Endothelial cell of umbilical vein (primary cell): ENCODE results near the gene TSPYL1. TPM values are rescaled to one million over a fixed set of nuclear protein-coding genes. Genes with fewer than 3 reads are reported as not detected.
A peak's percentile ranks its signal among the peaks of the same experiment; 100 is the strongest.

Experiments used
- BruUV-seq: library from RNA; stranded (reverse); fragments of 400-500 nt; replicated peaks from 2 replicates; lab custom pipeline; 2021; lab: Mats Ljungman, UMichigan
- CTCF ChIA-PET: fragments of 300-600, 350-600 bp; sonication (Branson Sonifier 250); formaldehyde crosslinking; loops from one replicate; lab custom pipeline; 2021; ENCODE audit warnings: antibody characterized with exemption, inconsistent platforms; lab: Charles Lee
- POLR2A ChIA-PET: fragments of 300-600, 350-600 bp; sonication (Branson Sonifier 250); formaldehyde crosslinking; loops from one replicate; lab custom pipeline; 2021; ENCODE audit warnings: antibody characterized with exemption, inconsistent platforms; lab: Charles Lee
- DNase-seq: peaks from one replicate; pipeline ENCODE4 v3.0.0-alpha.2; 2011; ENCODE audit warnings: low read depth, low spot score
- FAIRE-seq: peaks from 2 replicates; lab custom pipeline; 2011; peaks lifted over from hg19 to GRCh38; lab: Jason Lieb, UNC
- H2AFZ ChIP-seq: 2 replicates; pipeline ENCODE4 v1.6.0; 2012; ENCODE audit warnings: low read depth, low read length, control low read depth, inconsistent platforms
- H3K27ac ChIP-seq: 2 replicates; pipeline ENCODE4 v1.5.1; 2011; ENCODE audit warnings: low read depth, mild to moderate bottlenecking, control low read depth, low read length, moderate library complexity; ENCODE audit not compliant: insufficient read depth
- H3K27me3 ChIP-seq, 2 experiments: 2 replicates each; pipeline versions ENCODE4 v1.6.0 to v1.6.1; 2011; ENCODE audit warnings: low read length in 2 of 2, mixed read lengths in 1 of 2; ENCODE audit not compliant: control insufficient read depth in 2 of 2, insufficient read depth in 2 of 2
- H3K36me3 ChIP-seq, 2 experiments: 2 replicates in 1 of 2; 3 replicates in 1 of 2; pipeline ENCODE4 v1.5.1; 2011; ENCODE audit warnings: low read length in 2 of 2, mild to moderate bottlenecking in 1 of 2, moderate library complexity in 1 of 2; ENCODE audit not compliant: control insufficient read depth in 2 of 2, insufficient read depth in 2 of 2; ENCODE audit errors: extremely low read depth in 1 of 2
- H3K4me1 ChIP-seq: 3 replicates; pipeline ENCODE4 v1.5.1; 2011; ENCODE audit warnings: mild to moderate bottlenecking, low read length; ENCODE audit not compliant: control insufficient read depth, insufficient read depth; ENCODE audit errors: extremely low read depth
- H3K4me2 ChIP-seq: 2 replicates; pipeline ENCODE4 v1.6.1; 2011; ENCODE audit warnings: low read length, control low read depth, mixed read lengths; ENCODE audit not compliant: insufficient read depth
- H3K4me3 ChIP-seq, 3 experiments: fragments of 200-600 bp in 1 of 3; sonication (generic), shearing (Covaris generic) in 1 of 3; replicated peaks in 1 of 3; 2 replicates each; pipeline ENCODE4 v1.5.1; 2011 to 2016; ENCODE audit warnings: control low read depth in 3 of 3, low read length in 3 of 3, mild to moderate bottlenecking in 2 of 3, inconsistent platforms in 1 of 3, low read depth in 1 of 3, moderate library complexity in 1 of 3; ENCODE audit not compliant: insufficient read depth in 1 of 3
- H3K79me2 ChIP-seq: 2 replicates; pipeline ENCODE4 v1.6.0; 2012; ENCODE audit warnings: low read length, inconsistent platforms; ENCODE audit not compliant: control insufficient read depth, insufficient read depth
- H3K9ac ChIP-seq: replicated peaks from 2 replicates; pipeline ENCODE3; 2011; ENCODE audit warnings: low read length, control low read depth; ENCODE audit not compliant: insufficient read depth; ENCODE audit errors: extremely low read depth
- H3K9me1 ChIP-seq: replicated peaks from 3 replicates; pipeline ENCODE4 v1.6.0; 2011; ENCODE audit warnings: mild to moderate bottlenecking, low read length; ENCODE audit not compliant: control insufficient read depth, insufficient read depth; ENCODE audit errors: extremely low read depth
- H3K9me3 ChIP-seq: replicated peaks from 2 replicates; pipeline ENCODE4 v1.5.1; 2012; ENCODE audit warnings: low read length, inconsistent platforms; ENCODE audit not compliant: control insufficient read depth, insufficient read depth
- H4K20me1 ChIP-seq: replicated peaks from 2 replicates; pipeline ENCODE3; 2011; ENCODE audit warnings: mild to moderate bottlenecking, low read length; ENCODE audit not compliant: control insufficient read depth, insufficient read depth; ENCODE audit errors: extremely low read depth
- EZH2 ChIP-seq: IDR thresholded peaks from 2 replicates; pipeline ENCODE4 v1.6.1; 2012; ENCODE audit warnings: borderline replicate concordance, low read depth, mild to moderate bottlenecking, moderate library complexity, low read length, inconsistent platforms; ENCODE audit not compliant: severe bottlenecking
- FOS ChIP-seq: IDR thresholded peaks from 2 replicates; pipeline ENCODE4 v1.6.1; 2011; ENCODE audit warnings: mild to moderate bottlenecking, low read length, moderate library complexity, borderline replicate concordance; ENCODE audit not compliant: insufficient read depth
- GATA2 ChIP-seq: IDR thresholded peaks from 2 replicates; pipeline ENCODE4 v1.7.0; 2011; ENCODE audit warnings: low read depth, mild to moderate bottlenecking, moderate library complexity, mixed read lengths, low read length; ENCODE audit not compliant: insufficient read length, insufficient read depth
- JUN ChIP-seq: IDR thresholded peaks from 2 replicates; pipeline ENCODE4 v1.6.1; 2011; ENCODE audit warnings: borderline replicate concordance, low read depth; ENCODE audit not compliant: insufficient read length, insufficient read depth
- MYC ChIP-seq: IDR thresholded peaks from one replicate; pipeline ENCODE4 v1.6.1; 2011; ENCODE audit warnings: mild to moderate bottlenecking, low read depth, low read length
- POLR2A ChIP-seq: IDR thresholded peaks from 2 replicates; pipeline ENCODE4 v1.6.1; 2012; ENCODE audit warnings: low read depth, mild to moderate bottlenecking, control low read depth, low read length
- POLR2AphosphoS5 ChIP-seq: IDR thresholded peaks from 2 replicates; pipeline ENCODE4 v1.6.1; 2012; ENCODE audit warnings: low read depth, mild to moderate bottlenecking, control low read depth, low read length, moderate library complexity; ENCODE audit not compliant: insufficient read depth
- dilution Hi-C: fragments of 300-500 bp; cut with MboI; formaldehyde crosslinking; loops from one replicate; pipeline ENCODE4 v1.15.0; 2019; ENCODE audit warnings: low sequenced_read_pairs; ENCODE audit not compliant: extremely low pct_ligation_motif_present
- intact Hi-C: fragments of 100-400 bp; cut with micrococcal nuclease; formaldehyde crosslinking; loops from one replicate; pipeline ENCODE4 v1.10.0; 2022
- polyA plus RNA-seq, 4 experiments: library from polyadenylated mRNA; depleted of rRNA in 3 of 4; stranded (reverse) in 3 of 4; unstranded in 1 of 4; fragments of >200 nt; gene quantifications; 2 replicates each; pipeline versions ENCODE4 v1.2.1 to v1.2.3, GENCODE V29; 2011 to 2012; ENCODE audit warnings: missing spikeins in 1 of 4
- total RNA-seq: library from RNA; stranded (reverse); gene quantifications from 2 replicates; pipeline ENCODE4 v1.2.3, GENCODE V29; 2021
- TF ChIP-seq, protein P1 (sequence below): IDR thresholded peaks from 2 replicates; pipeline ENCODE4 v1.6.1; 2011; ENCODE audit not compliant: insufficient read depth, insufficient read length

TSPYL1 gene
- total and polyA plus RNA-seq, 2 donors (not counting 3 experiments of a cell fraction or from before 2014, with no cell fraction given): 32.1 to 54.5 TPM

DNA sequence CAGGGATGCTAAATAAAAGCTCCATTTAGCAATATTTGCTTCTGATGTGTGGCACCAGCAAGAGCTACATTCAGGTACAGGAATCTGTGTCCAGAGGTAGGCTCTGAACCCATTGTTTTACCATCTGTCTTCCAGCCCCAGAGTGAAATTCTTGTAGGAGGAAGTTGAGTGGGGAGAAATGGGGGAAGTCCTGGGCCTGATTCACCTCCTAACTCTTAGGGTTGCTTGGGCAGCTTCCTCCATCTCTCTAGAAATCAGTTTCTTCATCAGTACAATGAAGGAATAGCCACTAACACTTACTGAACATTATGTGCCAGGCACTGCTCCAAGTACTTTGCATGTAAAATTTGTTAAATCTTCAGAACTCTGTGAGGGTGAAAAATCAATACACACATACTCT, 35.1 kb upstream of the TSPYL1 start:
- Histone ChIP-seq H2AFZ (peak overlapping the region; percentile 48), H3K9me1 (peaks cover 2% of the 10 kb centered on the region), H3K4me2 (peak overlapping the region; percentile 76), H3K27ac (peak overlapping the region; percentile 29), H3K4me1 (peaks cover 18% of the 10 kb centered on the region), H3K36me3 (no peaks in the 10 kb centered on the region), H3K4me3 (no peak overlapping the region), H3K79me2 (no peaks in the 10 kb centered on the region), H3K9ac (no peak overlapping the region), H3K27me3 (no peaks in the 10 kb centered on the region), H4K20me1 (no peaks in the 10 kb centered on the region), H3K9me3 (no peaks in the 10 kb centered on the region)
- TF ChIP-seq MYC: no peak
- no peak for TF ChIP-seq POLR2AphosphoS5
- TF ChIP-seq, protein P1, sequence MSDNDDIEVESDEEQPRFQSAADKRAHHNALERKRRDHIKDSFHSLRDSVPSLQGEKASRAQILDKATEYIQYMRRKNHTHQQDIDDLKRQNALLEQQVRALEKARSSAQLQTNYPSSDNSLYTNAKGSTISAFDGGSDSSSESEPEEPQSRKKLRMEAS: no peak
- TF ChIP-seq GATA2: peak; percentile 63
- TF ChIP-seq POLR2A: no peak
- no peak for TF ChIP-seq JUN
- TF ChIP-seq EZH2: no peak
- ChIA-PET POLR2A (no interaction called here), CTCF (interaction anchor here (0.7 to 2.2 kb wide), 4 partner anchors 10 to 97 kb away, joined by 3 to 10 read pairs (median 4); no protein-coding TSS in a partner anchor)
- peak; percentile 88 for FAIRE-seq
- no TSS peak for BruUV-seq
- intact Hi-C loops (loop anchor here (1.0 kb wide), 1 partner anchor 13 kb away; no protein-coding TSS in a partner anchor), dilution Hi-C loops (no loop called here)
- DNase-seq: peak; percentile 62

DNA sequence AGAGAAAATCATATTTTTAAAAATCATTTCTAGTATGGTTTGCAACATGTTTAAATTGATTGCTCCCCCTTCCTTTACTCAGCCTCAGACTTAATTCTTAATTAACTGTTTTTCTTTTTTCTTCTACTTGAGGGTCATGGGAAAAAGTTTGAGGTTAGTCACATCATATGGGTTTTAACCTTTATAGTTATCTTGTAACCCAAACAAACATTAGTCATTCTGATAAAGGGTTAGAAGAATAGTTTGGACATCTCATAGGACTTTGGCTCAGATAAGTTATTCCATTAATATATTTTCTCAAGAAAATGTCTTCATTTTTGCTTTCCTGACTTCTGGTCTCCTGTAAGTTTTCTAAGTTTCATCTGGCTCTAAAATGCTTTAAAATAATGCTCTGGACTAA, 34.5 kb upstream of the TSPYL1 start:
- ChIA-PET POLR2A (no interaction called here), CTCF (interaction anchor here (0.7 to 2.2 kb wide), 4 partner anchors 10 to 96 kb away, joined by 3 to 10 read pairs (median 4); no protein-coding TSS in a partner anchor)
- Histone ChIP-seq H3K9ac (no peak overlapping the region), H3K9me3 (no peaks in the 10 kb centered on the region), H3K27me3 (no peaks in the 10 kb centered on the region), H3K79me2 (no peaks in the 10 kb centered on the region), H3K4me2 (peak overlapping the region; percentile 76), H3K4me3 (no peak overlapping the region), H2AFZ (no peak overlapping the region), H3K4me1 (peaks cover 18% of the 10 kb centered on the region), H3K9me1 (peaks cover 2% of the 10 kb centered on the region), H3K27ac (peak overlapping the region; percentile 41), H4K20me1 (no peaks in the 10 kb centered on the region), H3K36me3 (no peaks in the 10 kb centered on the region)
- peak; percentile 38 for TF ChIP-seq GATA2
- TF ChIP-seq MYC: no peak
- no peak for TF ChIP-seq FOS
- intact Hi-C loops (loop anchor here (1.0 kb wide), 1 partner anchor 14 kb away; no protein-coding TSS in a partner anchor), dilution Hi-C loops (no loop called here)
- peak; percentile 55 for FAIRE-seq
- no TSS peak for BruUV-seq
- DNase-seq: peak; percentile 81
